ENCODE results near the gene ITFG2. TPM values are rescaled to one million over a fixed set of nuclear protein-coding genes. Genes with fewer than 3 reads are reported as not detected.

Gene ITFG2
- total and polyA plus RNA-seq, 9 of the 15 experiments (the other 6 are each of a cell fraction or from before 2014, with no cell fraction given), result 15.0 to 22.8 (median 19.4) TPM

DNA sequence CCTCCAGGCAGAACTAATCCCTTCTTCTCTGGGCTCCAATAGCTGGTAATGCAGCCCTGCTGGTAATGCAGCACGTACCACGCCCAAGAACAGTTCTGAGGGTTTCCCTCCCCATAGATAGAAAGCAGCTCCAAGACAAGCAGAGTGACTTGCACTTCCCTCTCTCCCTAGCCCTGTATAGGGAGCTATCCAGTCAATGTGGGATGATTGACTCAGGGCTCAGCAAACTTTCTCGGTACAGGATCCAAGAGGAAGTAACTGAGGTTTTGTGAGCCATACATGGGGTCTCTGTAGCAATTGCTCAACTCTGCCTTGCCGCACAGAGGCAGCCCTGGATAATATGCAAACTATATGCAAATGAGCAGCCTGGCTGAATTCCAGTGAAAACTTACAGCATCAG, 33.2 kb upstream of the ITFG2 start:
- Histone ChIP-seq H2AFZ (ENCODE audit: low read depth, low read length) (no peak overlapping the region), H3K27me3 (ENCODE audit: control insufficient read depth in 2 of 2, insufficient read depth in 2 of 2, low read length in 2 of 2) (peaks cover 2 to 36% of the 10 kb centered on the region in 2 experiments; a peak in 4 of 5 replicates), H3K4me3 (no peak overlapping the region), H3K4me2 (ENCODE audit: insufficient read depth, low read length) (no peak overlapping the region), H3K9me3 (replicated peaks; ENCODE audit: control insufficient read depth, insufficient read depth, low read depth, low read length) (no peaks in the 10 kb centered on the region), H3K4me1 (replicated peaks in 1 of 2; ENCODE audit: control insufficient read depth in 2 of 2, insufficient read depth in 2 of 2, low read length in 2 of 2) (peaks cover 2 to 4% of the 10 kb centered on the region in 2 experiments; a peak in 2 of 5 replicates), H3K9ac (ENCODE audit: insufficient read depth in 1 of 2, low read depth in 2 of 2, low read length in 2 of 2) (no peak overlapping the region), H3K79me2 (ENCODE audit: control insufficient read depth, insufficient read depth, low read length) (no peaks in the 10 kb centered on the region), H3K9me1 (ENCODE audit: control insufficient read depth, insufficient read depth, low read length) (no peaks in the 10 kb centered on the region), H3K27ac (ENCODE audit: extremely low read depth, low read depth, low read length) (no peak overlapping the region), H3K36me3 (ENCODE audit: control insufficient read depth, insufficient read depth, low read length) (no peaks in the 10 kb centered on the region), H4K20me1 (replicated peaks; ENCODE audit: control insufficient read depth, insufficient read depth, low read length) (peaks cover 4% of the 10 kb centered on the region)
- in situ Hi-C loops (cut with MboI), result no loop called here
- 2% methylated on average over 4 of the region's 4 CpGs for WGBS (ENCODE audit: insufficient coverage, low coverage, missing lambda C conversion rate)
- TF ChIP-seq ZNF316 (IDR thresholded peaks at IDR 0.05), result peak; percentile 10; the same call in 1 of the 2 replicates
- TF ChIP-seq NFE2 (IDR thresholded peaks at IDR 0.05; ENCODE audit: low read depth), result 0 out of 2 replicates have a peak, but pooled peaks have one; percentile 21
- 0 out of 2 replicates have a peak, but pooled peaks have one; percentile 8 for TF ChIP-seq CEBPB (tag; IDR thresholded peaks at IDR 0.05)
- peak; percentile 24; the same call in 1 of the 2 replicates for TF ChIP-seq C11orf30 (IDR thresholded peaks at IDR 0.05; ENCODE audit: low read depth)
- TF ChIP-seq, protein P1, sequence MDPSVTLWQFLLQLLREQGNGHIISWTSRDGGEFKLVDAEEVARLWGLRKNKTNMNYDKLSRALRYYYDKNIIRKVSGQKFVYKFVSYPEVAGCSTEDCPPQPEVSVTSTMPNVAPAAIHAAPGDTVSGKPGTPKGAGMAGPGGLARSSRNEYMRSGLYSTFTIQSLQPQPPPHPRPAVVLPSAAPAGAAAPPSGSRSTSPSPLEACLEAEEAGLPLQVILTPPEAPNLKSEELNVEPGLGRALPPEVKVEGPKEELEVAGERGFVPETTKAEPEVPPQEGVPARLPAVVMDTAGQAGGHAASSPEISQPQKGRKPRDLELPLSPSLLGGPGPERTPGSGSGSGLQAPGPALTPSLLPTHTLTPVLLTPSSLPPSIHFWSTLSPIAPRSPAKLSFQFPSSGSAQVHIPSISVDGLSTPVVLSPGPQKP (CRISPR knock-in tag; IDR thresholded peaks at IDR 0.05), result no peak
- TF ChIP-seq, protein P2, sequence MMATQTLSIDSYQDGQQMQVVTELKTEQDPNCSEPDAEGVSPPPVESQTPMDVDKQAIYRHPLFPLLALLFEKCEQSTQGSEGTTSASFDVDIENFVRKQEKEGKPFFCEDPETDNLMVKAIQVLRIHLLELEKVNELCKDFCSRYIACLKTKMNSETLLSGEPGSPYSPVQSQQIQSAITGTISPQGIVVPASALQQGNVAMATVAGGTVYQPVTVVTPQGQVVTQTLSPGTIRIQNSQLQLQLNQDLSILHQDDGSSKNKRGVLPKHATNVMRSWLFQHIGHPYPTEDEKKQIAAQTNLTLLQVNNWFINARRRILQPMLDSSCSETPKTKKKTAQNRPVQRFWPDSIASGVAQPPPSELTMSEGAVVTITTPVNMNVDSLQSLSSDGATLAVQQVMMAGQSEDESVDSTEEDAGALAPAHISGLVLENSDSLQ (IDR thresholded peaks at IDR 0.05), result peak; percentile 34; the same call in 1 of the 2 replicates
- peak; percentile 51 for TF ChIP-seq MAFG (tag; conservative IDR thresholded peaks at IDR 0.05)
- no peak for TF ChIP-seq KLF1 (tag; IDR thresholded peaks at IDR 0.05)
- ATAC-seq, result no peak; the same call in 2 of the 3 replicates
- ChIA-PET CTCF (ENCODE audit: low intra/inter-chr PET ratio) (no interaction called here), POLR2A (no interaction called here)
- BruUV-seq (replicated peaks), result no TSS peak
- intact Hi-C loops (cut with micrococcal nuclease), result no loop called here
- FAIRE-seq, result no peak
- peak in 2 of 4 experiments; percentile 19 to 22 for DNase-seq (ENCODE audit: extremely low read depth in 1 of 4, low spot score in 3 of 4)

All from K562 (cell line).